CD4-positive, alpha-beta T cell treated with Interleukin-6 at 100 ng/mL for 8 hours (primary cell): ENCODE results near the gene CFAP74.

Experiments
- DNase-seq: peaks from one replicate; pipeline ENCODE4 v3.0.0-alpha.2; 2020; ENCODE audit warnings: mixed read lengths, low spot score

CFAP74 gene

GRCh38 chr1:2042830-2043773, 39.5 kb upstream of the CFAP74 start:
- DNase-seq = no peak

DNA sequence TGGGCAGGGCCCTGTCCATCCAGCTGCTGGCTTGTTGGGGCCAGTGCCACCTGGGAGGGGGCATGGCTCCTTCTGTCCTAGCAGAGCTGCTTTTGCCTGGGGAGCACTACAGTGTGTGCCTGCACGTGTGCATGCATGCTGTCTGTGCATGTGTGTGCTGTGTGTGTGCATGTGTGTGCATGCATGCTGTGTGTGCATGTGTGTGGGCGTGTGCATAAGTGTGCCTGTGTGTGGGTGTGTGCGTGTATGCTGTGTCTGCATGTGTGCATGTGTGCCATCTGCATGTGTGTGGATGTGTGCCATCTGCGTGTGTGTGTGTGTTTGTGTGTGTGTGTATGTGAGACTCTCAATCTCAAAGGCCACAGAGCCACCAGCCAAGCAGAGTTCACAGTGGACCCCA, 38.3 kb upstream of the CFAP74 start:
- DNase-seq = no peak

- DNase-seq = no peak
Measured at GRCh38 chr1:2041305-2041704, 37.7 kb upstream of the CFAP74 start.

DNA sequence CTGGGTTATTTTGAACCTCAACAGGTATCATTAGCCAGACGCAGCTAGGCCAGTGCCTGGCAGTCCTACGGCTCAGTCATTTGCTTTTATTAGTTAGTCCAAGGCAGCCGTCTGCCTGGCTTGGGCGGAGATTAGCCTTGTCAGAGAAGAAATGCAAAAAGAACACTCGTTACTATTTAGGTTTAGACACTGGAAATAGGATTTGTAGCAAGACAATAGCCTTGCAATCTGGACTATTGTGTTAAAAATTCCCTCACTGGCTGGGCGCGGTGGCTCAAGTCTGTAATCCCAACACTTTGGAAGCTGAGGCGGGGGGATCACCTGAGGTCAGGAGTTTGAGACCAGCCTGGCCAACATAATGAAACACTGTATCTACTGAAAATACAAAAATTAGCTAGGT, 35.7 kb upstream of the CFAP74 start:
- no peak for DNase-seq

- DNase-seq = no peak
Measured at GRCh38 chr1:2038229-2038628, 34.6 kb upstream of the CFAP74 start.

GRCh38 chr1:2037314-2037979, 33.9 kb upstream of the CFAP74 start:
- no peak for DNase-seq

DNA sequence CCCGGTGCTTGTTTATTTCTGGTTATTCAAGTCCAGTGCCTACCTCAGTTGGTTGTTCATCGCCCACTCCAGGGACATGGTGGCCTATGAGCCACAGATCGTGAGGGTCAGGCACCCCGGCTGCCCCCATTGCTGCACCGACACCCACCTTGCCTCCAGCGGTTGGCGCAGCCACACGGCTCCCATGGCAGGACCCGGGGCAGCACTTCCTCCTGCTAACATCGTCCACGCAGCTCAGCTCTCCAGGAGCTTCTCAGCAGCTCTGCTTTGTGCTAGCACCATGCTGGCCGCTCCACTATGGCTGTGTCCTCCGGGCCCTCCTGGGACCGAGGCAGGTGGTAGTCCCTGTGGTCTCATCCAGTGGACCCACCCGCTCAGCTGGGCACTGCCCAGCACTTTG, 32.7 kb upstream of the CFAP74 start:
- DNase-seq = no peak

DNA sequence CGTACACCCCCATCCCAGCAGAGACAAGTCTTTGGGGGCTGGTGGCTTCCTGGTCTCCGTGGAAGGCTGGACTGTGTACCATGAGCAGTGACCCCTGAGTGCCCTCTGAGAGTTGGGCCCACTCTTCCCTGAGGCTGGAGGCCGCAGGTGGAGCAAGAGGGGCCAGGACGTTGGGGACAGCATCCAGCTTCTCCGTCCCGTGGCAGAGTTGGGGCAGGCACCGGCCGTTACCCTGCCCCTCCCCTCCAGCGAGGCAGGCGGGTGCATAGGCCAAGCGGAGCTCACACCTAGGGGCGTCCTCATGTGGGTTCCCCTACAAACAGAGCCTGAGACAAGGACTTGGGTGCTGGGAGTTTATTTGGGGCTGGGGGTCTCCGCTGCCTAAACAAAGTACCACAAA, 29.6 kb upstream of the CFAP74 start:
- no peak for DNase-seq

- no peak for DNase-seq
Measured at GRCh38 chr1:2032737-2033136, 29.2 kb upstream of the CFAP74 start.

GRCh38 chr1:2031546-2032540, 28.3 kb upstream of the CFAP74 start:
- no peak for DNase-seq

- DNase-seq = no peak
Measured at GRCh38 chr1:2030076-2030871, 26.7 kb upstream of the CFAP74 start.

DNA sequence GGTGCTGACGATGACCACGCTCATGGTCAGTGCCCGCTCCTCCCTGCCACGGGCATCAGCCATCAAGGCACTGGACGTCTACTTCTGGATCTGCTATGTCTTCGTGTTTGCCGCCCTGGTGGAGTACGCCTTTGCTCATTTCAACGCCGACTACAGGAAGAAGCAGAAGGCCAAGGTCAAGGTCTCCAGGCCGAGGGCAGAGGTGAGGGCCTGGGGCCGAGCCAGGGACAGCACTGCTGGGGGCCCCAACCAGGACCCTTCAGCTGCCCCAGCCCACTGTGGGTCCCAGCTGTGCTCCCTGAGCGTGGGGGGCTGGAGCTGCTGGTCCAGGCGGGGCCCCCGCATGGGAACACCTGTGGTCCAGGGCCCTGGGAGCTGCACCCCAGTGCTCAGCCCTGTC, 26.0 kb upstream of the CFAP74 start:
- DNase-seq = no peak

DNA sequence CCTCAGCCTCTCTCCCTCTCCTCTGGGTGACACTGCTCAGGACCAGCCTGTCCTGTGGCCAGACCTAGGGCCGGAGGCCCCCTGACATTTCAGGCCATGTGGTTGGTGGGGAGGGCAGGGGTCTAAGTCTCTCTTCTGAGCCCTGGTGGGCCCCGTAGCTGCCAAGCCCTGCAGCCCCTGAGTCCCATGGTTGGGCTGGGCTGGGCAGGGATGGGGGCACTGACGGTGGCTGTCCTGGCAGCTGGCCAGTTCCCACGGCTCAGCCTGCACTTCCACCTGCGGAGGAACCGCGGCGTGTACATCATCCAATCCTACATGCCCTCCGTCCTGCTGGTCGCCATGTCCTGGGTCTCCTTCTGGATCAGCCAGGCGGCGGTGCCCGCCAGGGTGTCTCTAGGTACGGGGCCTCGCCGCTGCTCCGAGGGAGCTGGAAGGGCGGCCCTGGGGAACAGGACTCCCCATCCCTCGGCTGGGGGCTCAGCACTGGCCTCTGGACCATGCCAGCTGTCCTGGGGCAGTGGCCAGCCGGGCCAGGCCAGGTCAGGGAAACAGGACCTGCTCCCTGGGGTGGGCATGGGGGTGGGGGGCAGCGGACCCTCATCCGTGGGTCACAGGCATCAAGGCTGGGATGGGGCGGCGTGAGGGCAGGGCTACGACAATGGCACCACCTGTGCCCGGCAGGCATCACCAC, 25.4 kb upstream of the CFAP74 start:
- DNase-seq = no peak

- DNase-seq = no peak
Measured at GRCh38 chr1:2027961-2028583, 24.5 kb upstream of the CFAP74 start.

DNA sequence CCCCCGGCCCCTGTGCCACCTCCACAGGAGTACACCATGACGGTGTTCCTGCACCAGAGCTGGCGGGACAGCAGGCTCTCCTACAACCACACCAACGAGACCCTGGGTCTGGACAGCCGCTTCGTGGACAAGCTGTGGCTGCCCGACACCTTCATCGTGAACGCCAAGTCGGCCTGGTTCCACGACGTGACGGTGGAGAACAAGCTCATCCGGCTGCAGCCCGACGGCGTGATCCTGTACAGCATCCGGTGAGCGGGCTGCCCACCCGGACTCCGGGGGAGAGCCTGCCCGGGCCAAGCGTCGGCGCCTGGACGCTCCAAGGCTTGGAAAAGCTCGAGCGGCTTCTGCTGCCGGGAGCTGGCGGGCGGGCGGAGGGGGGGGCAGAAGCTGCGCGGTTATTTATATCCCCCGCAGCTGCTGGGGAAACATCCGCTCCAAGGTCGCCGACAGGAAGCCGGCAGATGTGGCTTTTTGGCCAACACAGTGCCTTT, 21.9 kb upstream of the CFAP74 start:
- no peak for DNase-seq

DNA sequence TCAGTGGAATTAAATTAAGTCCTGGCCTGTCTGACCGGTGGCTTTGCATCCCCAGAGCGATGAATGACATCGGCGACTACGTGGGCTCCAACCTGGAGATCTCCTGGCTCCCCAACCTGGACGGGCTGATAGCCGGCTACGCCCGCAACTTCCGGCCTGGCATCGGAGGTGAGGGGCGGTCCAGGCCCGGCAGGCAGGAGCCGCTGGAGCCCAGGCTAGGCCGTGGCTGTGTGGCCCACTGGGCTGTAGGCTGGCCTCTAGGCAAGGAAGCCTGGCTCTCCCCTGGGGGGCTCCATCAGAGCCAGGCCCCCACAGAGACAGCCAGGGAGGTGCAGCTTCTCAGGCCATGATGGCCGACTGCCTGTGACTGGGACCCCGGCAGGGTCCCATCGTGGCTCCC, 21.3 kb upstream of the CFAP74 start:
- no peak for DNase-seq

GRCh38 chr1:2024451-2024850, 20.9 kb upstream of the CFAP74 start:
- no peak for DNase-seq

- DNase-seq = no peak
Measured at GRCh38 chr1:2023187-2023586, 19.6 kb upstream of the CFAP74 start.

DNA sequence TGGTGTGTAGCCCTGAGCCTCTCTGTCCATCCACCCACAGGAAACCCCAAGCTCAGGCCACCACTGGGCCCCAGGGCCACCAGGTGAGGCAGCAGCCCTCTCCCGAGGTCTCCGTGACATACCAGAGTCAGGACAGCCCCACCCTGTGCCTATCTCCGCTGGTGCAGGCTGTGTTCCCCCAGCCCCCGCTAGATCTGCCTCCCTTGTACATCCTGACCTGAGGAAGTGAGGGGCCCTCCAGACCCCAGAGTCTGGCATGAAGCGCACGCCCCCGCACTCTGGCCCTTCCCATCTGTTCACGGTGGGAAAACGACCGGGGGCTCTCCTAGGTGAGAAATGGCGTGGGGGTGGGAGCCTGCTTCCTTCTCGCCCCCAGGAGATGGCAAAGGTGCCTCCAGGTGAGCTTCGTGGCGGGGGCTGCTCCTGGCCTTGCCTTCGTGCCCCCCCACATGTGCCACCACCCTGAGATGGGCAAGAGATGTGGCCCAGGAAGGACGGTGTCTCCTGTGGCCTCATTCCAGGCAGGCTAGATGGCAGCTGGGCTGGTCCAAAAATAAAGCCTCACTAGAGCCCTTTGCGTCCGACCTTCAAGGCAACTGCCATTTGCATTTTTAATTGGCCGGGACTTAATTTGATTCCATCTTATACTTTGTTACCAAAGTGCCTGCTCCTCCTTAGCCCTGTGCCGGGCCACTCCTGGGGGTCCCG, 18.6 kb upstream of the CFAP74 start:
- no peak for DNase-seq

- no peak for DNase-seq
Measured at GRCh38 chr1:2021550-2021949, 18.0 kb upstream of the CFAP74 start.
